Activated T-helper 1 cell treated with Interleukin-2 at 50 U/mL for 16 hours (primary cell): Measurements from ENCODE around the gene CTSV.
A peak's percentile ranks its signal among the peaks of the same experiment; 100 is the strongest.
"Not testable (repeated sequence)": the region's sequence is repeated elsewhere in the genome, so short reads cannot be mapped to it uniquely, and the experiment has no call there.

Source experiments
- DNase-seq: peaks from one replicate; pipeline ENCODE4 v3.0.0-alpha.2; 2020; ENCODE audit warnings: low read depth

Gene CTSV

DNA sequence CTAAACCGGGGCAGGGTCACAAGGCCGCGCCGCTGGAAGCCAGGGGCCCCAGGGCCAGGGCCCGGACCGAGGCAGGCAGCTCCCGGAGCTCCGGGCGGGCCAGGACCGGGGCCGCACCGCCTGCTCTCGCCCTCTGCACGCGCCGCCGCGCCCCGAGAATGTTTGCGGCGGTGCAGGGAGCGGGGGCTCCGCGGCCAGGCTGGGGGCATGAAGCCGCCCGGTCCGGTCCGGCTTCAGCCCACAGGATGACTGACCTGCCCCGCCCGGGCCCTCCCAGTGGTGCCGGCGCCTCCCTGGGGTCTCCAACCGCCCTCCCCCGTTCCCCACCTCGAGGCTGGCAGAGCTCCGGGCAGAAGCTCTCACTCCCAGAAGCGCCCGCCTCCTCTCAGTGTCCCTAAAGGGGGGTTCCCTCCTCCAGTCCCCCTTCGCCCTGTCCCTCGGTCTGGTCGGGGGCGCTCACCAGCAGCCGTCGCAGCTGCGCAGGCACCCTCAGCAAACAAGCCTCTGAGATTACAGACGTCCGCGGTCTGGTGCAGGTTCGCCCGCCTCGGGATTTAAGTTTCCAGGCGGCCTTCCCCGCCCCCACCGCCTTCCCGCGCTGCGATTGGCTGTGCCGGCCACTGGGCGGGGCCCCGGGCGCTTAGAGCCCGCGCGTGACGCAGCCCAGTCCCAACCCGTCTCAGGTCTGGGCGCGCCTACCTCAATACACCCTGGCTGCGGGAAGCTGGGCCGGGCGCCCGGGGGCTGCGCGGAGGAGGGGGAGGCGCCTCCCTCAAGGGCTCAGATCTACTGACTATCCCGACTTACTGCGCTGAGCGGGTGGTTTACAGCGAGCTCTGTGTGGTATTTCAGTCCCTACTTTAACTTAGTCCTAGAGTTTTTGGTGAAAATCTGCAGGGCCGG lies at the start of gene CTSV:
TSS of gene CTSV (minus strand) at position 532 of the 903 bp plus-strand sequence. CDS start 1,099 bp downstream, outside the sequence.
- peak; percentile 41 for DNase-seq

DNA sequence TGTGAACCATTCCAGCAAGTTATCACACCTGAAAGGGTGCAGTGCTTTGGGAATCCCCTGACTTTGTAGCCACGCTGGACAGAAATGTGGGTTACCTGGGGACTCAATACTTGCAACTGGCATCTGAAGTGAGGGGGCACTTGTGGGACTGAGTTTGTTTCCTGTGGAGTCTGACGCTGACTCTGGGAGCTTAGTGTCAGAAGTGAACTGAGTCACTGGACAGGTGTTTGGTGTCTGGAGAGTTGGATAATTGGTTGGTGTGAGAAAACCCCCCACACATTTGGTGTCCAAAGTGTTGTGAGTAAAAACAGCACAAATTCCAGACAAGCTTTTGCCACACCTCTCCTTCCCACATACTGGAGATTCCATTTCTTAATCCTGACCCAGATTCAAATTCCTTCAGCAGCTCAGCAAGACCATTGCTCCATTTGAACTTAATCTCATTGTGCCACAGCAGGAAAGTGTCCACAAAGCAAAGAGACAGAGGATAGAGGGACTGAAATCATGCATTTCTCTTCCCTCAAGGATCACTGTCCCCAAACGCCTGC lies 48.8 kb upstream of the CTSV start:
- DNase-seq: not testable (repeated sequence)

DNA sequence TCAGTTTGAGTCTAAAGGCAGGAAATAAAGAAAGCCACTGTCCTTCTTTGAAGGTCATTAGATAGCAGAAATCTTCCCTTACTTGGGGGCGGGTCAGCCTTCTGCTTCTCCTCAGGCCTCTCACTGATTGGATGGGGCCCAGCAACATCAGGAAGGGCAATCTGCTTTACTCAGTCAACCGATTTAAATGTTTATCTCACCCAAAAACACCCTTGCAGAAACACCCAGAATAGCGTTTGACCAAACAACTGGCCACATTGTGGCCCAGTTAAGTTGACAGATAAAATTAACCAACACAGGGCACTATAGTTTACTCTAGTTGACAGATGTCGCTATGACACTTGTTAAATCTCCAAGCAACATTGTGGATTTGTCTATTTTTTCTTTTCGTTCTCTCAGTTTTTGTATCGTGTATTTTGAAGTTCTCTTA lies 45.6 kb upstream of the CTSV start:
- DNase-seq: not testable (repeated sequence)

DNA sequence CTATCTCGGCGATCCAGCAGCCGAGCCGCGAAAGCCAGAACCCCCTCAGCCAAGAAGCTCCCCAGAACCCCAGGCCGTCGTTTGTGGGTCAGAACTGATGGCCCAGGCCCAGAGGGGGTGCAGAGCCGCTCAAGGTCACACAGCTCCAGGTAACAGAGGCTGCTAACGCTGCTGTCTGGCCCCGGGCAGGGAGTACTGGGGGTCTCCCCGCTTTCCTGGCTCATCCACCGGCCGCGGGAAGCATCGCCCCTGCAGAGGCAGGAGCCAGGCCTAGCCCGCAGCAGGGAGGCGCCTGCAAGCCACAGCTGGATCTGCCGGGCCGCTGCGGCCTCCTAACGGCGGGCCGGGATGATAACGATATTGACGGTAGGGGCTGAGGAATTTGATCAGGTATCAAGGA lies 39.4 kb upstream of the CTSV start:
- DNase-seq: no peak

DNA sequence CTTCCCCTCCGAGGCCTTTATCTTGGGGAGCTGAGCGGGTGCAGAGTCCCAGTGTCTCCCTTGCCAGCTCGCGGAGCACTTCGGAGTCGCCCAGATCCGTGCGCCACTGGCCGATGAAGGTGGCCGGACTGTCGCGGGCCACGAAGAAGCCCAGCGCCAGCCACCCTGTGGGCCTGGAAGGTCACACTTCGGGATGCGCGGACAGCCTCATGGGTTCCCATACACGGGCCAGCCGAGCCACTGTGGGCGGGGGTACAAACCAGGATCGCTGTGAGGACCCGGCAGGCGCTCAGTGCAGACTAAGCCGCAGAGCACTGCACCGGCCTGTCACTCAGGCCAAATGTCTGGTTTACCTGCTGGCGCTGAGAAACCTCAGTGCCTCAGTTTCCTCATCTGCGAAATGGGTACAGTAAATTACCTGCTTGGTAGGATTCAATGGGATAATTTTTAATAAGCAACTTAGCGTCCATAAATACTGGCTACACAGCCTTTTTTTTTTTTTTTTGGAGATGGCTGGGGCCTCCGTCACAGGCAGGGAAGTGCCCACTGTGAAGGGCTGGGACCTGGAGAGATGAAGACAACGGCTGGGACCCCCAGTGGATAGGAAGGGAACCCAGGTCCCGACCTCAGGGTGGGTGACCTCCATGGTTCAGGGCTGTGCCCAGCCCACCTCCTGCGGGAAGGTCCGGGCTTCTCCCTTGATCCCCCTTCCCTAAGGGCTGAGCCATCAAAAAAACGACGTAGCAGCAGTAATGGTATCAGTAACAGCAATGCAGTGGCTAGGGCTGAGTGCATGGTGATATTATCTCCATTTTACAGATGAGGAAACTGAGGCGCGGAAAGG lies 38.7 kb upstream of the CTSV start:
- DNase-seq: no peak

DNA sequence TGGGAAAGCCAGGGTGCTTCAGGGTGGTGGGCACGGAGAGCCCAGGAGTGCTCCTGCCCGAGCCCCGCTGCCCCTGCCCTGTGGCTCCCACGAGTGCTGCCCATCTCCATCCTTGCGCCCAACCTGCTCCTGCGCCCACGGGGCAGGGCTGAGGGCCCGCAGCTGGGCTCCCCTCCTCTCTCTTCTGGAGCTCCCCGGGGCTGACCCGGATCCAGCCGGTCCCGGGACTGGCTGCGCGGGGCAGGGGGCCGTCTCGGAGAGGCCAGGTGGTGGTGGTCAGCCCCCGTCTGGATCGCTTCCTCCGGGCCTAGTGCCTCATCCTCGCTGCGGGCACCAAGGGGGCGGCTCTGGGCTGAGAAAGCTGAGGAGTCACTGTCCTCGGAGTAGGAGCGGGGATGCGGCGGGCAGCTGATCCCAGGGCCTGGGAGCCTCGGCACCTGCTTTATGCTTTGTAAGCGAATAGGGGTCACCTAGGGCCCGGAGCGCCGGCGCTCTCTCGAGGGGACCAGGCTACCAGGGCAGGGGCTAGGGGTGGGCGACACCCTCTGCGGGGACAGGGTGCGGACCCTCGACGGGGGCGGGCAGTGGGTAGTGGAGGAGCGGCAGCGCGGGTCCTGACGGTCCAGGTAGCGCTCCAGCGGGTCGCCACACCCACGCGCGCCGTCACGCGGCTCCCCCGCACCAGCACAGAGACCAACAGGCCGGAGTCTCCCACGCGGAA lies 37.9 kb upstream of the CTSV start:
- DNase-seq: not testable (repeated sequence)

DNA sequence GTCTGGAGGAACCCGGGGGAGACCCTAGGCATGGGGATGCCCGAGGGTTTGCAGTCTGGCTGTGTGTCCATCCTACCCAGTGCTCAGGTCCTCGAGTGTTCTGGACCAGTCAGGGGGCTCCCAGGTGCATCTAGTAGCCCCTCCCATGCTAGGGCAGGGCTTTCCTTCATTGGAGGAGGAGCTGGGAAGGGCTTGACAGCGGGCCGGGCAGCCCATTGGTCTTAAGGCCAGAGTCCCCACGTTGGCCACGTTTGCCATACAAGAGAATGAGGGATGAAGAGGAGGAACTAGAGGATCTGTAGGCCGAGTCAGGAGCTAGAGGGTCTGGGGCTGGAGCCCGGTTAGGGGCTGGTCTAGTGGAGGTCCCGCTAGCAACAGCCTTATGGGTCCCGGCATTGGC lies 37.3 kb upstream of the CTSV start:
- no peak for DNase-seq

DNA sequence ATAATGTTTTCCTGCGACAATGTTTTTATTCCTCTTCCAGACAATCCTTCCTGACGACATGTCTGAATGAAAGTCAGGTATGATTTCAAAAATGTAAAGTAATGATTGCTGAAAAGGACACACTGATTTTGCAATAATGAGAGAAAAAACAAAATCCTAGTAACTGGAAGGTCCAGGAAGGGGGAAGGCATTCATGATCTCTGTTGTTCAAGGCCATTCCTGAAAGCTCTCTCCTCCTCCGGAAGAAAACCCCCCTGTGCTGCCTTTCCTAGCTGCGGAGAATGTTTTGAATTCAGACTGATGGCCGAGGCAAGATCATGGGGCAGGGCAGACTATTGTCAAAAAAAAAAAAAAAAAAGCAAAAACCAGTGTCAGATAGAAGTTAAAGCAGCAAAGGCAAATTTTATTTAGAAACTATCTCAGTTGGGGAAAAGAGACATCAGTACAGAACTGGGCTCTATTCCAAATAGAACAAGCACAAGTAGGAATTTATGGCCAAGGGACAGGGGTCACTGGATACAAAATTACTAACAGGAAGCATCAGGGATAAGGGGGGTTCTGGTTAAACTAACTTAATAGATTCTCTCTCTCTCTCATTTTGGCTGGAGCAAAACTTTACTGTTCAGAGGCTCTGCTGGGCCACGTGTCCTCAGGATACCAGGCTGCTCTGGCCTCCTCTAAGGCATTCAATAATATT lies 36.5 kb upstream of the CTSV start:
- DNase-seq: no peak

DNA sequence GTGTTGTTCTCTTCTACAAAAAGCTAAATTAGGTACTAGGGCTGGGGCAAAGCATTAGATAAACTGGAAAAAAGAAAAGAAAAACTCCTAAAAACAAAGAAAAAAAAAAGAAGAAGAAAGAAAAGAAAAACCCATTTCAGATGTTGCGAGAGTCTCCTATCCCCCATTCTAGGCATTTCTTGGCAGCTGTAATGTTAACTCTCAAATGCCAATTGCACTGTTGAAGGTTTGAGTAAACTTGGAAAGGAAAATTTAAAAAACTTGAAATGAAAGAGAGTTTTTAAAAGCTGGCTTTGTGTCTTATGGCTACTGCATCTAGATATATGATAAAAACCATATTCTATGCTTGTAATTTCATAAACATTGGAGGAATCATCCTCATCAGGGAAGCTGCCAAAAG lies 34.6 kb upstream of the CTSV start:
- DNase-seq: no peak

DNA sequence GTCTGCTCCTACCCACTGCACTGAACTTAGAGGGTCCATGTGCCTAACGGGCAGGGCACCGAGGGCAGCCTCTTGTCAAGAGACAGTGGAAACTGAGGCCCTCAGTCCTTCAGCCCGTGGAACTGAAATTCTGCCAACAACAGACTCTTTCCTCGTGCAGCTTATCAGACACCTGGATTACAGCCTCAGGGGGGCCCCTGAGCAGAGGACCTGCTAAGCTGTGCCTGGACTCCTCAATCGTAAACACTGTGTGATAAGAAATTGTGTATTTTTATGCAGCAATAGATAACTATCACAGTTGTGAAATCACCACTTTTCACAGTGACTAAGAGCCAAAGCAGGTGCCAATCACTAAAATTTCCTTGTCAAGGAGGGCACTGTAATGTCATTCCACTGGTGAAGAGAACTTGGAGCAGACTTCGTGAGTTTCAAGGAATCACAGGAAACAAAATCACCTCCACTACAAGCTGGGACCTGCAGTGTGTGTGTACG lies 33.4 kb upstream of the CTSV start:
- no peak for DNase-seq

DNA sequence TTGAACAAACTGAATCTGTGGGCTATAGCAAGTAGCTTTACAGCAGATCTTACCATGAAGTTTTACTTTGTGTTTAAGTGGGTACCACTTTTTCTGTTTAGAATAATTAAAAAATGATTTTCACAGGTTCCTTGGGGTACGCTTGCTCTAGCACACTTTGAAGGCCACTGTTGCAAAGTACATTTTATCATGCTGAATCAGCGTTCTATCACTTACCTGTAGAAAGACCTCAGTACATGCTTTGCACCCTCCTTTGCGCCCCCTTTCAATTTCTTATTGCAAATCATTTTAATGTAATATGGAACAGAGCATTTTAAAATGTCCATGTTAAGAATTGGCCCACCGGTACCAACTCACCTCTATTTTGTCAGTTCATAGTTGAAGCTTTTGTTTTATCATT lies 31.4 kb upstream of the CTSV start:
- not testable (repeated sequence) for DNase-seq

DNA sequence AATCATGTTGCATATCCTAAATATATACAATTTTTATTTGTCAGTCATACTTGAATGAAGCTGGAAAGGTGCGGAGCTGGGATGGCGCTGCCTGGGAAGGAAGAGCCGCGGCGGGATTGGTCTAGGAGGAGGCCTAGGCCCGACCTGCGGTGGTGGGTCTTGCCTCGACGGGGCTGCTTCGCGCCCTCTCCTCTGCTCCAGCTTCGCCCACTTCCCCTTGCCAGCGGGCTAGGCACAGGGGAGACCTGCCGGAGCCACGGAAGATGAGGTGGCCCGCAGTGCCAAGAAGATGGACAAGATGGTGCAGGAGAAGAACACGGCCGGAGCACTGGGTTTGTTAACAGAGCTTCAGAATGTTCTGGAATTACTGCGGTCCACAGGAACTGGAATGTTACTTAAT lies 28.5 kb upstream of the CTSV start:
- no peak for DNase-seq

DNA sequence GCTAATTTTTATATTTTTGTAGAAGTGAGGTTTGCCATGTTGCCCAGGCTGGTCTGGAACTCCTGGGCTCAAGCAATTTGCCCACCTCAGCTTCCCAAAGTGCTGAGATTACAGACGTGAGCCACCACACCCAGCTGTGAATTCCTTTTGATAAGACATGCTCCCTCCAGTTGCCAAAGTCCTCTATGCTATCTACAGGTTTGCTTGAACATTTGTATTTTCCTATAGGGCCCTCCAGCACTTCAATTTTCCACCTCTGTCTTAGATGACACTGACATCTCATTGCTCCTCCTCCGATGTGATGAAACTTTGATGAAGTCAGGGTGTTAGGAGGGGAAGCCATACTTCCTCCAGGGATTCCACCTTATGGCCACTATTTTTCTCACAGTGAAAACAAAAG lies 25.2 kb upstream of the CTSV start:
- no peak for DNase-seq

DNA sequence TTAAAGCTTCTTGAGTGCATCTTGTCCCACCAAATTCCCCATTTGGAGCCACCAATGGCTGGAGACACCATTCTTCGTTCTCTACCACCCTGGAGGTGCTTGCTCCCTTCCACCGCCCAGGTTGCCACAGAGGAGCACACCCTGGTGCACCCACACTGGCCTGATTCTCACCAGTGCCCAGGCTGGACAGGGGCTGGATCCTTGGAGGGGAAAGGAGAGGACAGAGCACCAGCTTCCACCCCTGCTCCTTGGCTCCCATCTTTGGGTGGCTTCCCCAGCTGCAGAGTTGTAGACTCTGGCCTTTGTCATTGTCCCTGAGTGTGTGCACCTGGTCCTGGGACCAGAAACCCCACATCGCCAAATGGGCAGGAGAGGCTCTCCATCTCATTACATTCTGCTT lies 21.9 kb upstream of the CTSV start:
- no peak for DNase-seq

DNA sequence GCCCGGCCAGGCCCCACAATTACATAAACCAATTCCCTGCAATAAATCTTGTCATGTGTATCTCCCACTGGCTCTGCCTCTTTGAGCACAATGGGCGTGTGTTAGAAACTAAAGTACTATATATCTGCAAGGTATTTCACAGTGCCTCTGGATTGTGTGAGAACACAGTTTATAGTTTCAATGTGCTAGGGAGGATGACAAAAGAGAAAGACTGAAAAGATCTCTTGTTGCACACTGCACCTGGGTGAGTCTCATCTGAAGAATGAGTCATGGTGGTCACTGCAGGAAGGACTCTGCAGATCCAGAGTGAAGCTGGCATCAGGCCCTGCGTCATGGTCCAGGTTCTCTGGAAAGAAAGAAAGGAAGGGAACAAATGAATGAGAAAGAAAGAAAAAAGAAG lies 20.7 kb upstream of the CTSV start:
- DNase-seq: no peak

DNA sequence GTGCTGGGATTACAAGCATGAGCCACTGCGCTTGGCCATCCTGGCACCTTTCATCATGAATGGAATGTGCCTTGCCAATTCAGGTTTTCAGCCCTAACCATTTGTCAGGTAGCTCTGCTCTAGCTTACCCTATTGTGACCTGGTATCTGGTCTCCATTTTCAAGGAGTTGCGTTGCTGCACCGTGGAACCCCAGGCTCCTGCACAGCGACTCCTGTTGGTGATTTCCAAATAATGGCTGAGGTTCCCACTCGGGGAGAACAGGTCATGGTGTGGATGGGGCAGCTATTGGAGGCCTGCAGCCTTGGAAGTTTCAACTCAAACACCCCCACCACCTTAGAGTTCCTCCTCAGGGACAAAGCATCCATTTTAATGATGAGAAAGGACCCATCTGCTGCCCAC lies 18.7 kb upstream of the CTSV start:
- DNase-seq: no peak

DNA sequence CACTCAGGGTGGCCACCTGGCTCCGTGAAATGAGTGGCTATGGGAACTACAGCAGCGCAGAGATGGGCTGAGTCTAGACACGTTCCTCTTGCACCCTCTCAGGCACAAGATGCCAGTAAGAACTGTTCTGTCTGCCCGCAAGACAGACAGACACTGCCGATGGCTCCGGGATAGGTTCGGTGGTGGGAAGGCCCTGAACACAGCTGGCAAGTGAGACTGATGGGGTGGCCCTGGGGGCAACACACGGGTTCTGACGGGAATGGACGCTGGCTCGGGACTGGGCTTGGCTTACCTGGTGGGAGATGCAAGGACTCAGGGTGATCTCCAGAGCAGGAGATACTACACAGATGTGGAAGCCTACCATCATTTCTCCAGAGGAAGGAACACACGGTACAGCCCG lies 16.9 kb upstream of the CTSV start:
- DNase-seq: not testable (repeated sequence)

DNA sequence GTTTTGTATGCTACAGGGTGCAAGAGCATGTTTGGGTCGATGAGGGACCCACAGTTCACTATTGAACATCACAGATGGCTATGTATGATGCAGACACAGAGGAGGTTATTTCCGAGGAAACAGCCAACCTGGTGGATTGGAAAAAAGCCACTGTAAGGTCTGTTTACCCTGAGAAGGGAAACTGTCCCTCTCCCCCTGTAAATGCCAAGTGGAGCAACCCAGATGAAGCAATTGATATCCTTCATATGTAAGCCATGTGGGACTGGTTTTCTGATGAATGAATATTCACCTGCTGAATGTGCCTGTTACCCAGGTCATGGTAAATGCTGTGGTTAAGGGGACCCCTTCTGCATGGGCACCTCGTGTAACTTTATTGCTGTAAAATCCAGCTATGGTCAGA lies 14.8 kb upstream of the CTSV start:
- DNase-seq: no peak

DNA sequence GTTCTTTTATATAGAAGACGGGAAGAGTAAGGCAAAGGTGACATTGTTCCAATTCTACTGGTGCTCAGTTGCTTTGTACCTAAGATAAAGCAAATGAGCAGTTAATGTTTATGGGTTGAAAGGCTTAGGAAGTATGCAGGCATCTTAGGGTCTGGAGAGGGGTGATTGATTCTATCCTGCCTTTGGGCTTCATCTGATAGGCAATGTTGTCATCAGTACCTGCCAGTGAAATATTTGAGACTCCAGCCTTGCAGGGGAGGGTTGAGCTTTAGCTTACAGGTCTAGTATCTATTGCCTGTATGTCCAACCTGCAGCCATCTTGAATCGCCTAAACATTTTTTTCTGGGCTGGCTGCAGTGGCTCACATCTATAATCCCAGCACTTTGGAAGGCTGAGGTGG lies 13.8 kb upstream of the CTSV start:
- DNase-seq: no peak

DNA sequence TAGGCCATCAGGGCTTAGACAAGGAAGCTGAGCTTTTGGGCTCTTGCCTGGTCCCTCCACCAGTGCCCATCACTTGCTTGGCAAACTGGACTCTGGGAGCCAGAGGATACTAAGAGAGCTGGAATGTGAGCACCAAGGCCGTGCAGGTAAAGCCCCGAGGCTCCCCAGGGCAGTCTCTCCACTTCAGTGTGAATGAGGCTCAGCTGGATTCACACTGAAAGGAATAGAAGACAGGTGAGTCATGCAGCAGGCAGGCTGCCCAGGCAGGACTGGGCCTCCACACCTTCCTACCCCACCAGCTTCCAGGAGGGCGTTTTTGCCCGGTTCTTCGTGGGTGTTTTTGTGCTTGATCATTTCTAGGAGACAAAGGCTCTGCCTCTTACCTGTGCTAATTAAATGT lies 7.3 kb upstream of the CTSV start:
- DNase-seq: no peak

DNA sequence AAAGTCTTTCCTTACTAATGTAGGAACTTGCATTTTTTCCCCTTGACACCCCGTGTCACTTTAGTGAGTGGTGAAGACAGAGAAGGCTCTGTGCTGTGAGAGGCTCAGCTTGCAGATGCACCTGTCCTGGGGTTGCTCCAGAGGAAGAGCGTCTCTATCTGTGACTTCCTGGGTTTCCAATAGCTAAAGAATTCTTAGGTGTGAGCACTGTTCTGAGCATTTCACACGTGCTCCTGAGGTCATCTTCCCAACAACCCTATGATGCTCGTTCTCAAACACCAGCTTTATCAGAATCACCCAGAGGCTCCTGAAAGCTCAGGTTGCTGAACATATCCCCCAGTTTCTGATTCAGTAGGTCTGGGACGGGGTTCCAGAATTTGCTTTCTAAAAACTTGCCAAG lies 6.4 kb upstream of the CTSV start:
- DNase-seq: no peak
